Activated CD8-positive, alpha-beta memory T cell treated with anti-CD3 and anti-CD28 coated beads for 24 hours (primary cell): ENCODE data around the gene ATOSA.

Experiments
- DNase-seq: peaks from one replicate; pipeline ENCODE4 v3.0.0-alpha.2; 2020

The ATOSA gene

DNA sequence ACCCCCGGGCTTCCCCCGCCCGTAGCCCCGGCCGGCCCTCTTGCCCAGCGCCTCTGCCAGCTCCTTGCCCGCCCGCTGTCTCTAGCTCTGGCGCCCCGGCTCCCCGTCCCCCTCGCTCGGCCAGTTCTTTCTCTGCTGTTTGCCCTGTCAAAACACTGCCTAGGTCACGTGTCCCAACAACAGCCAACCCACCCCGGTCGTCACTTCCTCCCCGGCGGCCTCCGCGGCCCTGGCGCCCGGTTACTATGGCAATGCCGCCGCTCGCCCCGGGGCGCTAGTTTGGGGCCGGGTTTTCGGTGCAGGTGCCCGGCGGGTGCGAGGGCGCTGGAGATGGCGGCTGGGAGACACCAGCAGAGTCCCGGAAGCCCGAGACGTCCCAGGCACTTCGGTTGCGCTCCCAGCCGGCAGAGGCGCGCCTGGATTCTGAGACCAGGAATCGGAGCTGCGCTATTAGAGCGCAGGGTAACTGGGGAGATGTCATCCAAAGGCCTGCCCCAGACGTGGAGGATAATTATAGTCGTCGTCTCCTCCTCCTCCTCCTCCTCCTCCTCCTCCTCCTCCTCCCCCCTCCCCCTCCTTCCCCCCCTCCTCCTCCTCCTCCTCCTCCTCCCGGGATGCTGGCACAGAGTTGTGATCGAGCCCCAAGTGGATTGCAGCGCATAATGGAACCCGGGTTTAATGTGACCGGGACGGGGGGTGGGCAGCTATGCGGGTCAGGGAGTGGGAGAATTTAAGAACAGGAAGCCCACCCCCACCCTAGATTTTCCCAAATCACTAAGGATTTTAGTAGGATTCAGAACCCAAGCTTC lies at the start of gene ATOSA:
TSS of gene ATOSA (minus strand) at position 157 of the 809 bp plus-strand sequence. CDS start 1,367 bp downstream, outside the sequence.
- DNase-seq = peak; percentile 94

- DNase-seq = no peak
These were observed 49.7 kb upstream of the ATOSA start for GRCh38 chr15:52728899-52729298.

GRCh38 chr15:52727815-52728214 lies 48.6 kb upstream of the ATOSA start:
- no peak for DNase-seq

DNA sequence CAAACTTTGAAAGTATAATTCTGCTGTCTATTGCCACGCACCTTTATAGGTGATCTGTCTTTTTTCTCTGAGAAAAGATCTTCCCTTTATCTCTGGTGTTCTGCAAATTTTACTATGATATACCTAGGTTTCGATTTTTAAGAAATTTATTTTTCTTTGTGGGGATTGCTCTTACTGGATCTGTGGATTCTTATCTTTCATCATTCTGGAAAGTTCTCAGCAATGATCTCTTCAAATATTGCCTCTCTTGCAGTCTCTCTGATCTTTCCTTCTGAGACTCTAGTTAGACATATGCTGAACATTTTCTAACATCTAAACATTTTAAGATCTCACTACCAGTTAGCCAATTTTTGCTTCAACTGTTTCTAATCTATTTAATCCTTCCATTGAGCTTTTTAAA lies 47.0 kb upstream of the ATOSA start:
- no peak for DNase-seq

DNA sequence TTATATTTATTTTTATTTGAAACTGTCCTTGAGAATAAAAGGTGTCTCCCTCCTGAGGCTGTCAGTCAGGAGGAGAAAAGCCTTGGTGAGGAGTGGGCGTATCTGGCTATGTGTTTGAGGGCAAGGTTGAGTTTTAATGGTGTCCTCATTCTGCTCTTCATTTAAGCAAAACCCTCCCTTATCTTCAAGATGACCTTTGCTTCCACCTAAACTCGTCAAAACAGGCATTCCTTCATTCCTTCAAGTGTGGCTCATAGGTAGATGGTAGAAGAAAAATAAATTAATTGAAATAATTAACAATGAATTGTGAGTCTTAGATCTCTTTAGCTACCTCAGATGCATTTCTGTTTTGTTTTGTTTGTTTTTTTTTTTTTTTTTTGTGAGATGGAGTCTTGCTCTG lies 39.4 kb upstream of the ATOSA start:
- DNase-seq = no peak

DNA sequence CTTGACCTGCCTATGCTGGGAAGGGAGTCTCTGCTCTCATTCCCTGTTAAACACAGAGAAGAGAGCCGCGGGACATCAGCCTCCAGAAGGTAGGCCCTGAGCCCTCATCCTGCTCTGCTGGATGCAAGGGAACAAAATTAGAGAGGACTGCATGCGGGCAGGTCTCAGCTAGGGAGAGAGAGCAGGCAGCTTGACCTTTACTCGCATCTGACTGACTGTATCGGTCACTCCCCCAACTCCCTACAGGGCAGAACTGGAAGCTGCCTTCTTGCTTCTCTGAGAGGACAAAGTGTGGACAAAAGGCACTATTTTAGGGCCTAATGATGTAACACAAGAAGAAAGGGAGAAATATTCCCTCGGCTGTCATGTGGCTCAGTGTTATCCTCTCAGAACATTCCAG lies 38.7 kb upstream of the ATOSA start:
- DNase-seq = no peak

GRCh38 chr15:52717481-52717880 lies 38.3 kb upstream of the ATOSA start:
- DNase-seq = no peak

DNA sequence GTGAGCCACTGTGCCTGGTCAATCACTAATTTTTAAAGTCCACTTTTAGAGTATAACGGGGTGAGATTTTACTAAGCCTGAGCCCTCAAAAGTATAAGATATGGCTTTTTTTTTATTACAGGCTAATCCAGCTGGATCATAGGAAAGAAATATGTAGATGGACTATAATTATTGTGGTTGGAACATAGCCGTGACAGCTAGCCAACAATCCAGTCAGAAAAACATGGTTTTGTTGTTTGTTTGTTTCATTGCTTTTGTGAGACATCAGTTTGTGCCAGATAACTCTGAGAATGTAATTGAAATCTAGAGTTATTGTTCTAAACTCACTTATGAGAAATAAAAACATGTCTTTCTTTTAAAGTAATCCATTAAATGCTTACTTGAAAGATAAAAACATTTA lies 37.3 kb upstream of the ATOSA start:
- DNase-seq = no peak

- no peak for DNase-seq
These were observed 36.2 kb upstream of the ATOSA start for GRCh38 chr15:52715411-52715810.

DNA sequence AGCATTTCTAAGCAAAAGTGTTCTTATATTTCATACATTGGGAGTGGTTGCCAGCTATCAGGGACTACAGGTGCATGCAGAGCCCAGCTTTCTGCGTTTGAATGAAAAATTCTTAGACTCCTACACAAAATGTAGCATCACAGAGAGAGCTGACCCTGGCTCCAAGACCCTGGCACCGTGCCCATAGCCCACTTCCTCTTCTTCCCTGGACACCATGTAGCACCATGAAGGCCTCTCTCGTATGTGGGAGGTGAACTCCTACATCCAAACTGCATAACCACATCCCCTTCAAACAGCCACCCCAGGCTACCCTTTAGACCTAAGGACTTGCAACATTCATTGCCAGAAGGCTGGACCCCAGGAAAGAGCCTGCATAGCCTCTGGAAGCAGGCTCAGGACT lies 35.8 kb upstream of the ATOSA start:
- no peak for DNase-seq

DNA sequence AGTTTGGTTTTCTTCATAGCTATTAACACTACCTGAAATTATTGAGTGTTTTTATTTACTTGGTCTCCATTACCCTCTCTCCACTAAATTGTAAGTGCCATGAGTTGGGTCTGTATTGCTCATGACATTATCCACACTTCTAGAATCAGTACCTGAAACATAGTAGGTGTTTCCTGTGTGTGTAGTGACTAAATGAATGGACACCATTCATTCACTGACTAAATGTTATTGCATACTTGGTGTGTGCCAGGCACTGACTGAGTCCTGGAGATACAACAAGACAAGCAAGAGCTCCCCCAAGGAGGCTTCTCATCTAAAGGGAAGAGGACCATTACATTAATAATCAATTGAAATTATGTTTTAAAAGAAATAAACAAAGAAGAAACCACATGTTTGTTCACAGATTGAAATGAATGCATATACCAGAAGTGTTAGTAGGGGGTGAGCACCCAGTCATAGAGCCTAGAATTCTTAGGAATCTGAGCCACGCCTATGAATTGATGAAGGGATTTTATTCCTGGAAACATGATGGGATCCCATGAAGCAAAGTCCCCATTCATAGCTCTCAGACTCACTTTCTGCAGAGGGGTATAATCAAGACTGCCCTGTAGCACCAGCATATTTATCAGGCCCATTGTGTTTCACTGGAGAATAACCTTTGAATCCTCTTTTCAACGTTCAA lies 31.7 kb upstream of the ATOSA start:
- DNase-seq = no peak

GRCh38 chr15:52710050-52710707 lies 31.0 kb upstream of the ATOSA start:
- no peak for DNase-seq

GRCh38 chr15:52709187-52709981 lies 30.2 kb upstream of the ATOSA start:
- DNase-seq = no peak

DNA sequence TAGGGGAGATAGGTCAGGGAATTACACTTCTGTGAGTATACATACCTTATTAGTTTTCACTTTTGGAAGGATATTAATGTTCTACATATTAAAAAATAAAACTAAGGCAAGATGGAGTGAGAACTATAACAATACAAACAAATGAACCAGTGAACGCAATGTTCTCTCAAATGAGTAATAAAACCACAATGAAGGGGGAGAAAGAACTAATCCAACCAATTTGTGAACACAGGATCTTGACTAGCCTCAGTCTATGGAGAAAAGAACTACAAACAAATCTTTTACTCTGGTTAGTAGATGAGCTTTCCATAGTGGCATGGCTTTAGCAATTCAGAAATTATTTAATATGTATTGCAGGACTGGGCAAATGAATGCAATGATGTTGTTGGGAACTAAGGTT lies 26.9 kb upstream of the ATOSA start:
- DNase-seq = no peak

DNA sequence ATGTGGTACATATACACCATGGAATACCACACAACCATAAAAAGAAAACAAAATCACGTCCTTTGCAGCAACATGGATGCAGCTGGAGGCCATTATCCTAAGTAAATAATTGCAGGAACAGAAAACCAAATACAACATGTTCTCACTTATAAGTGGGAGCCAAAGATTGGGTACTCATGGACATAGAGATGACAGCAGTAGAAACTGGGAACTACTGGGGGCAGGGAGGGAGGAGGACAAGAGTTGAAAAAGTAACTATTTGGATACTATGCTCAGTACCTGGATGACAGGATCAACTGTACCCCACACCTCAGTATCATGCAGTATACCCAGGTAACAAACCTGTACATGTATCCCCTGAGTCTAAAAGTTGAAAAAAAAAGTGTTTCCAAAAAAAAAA lies 23.2 kb upstream of the ATOSA start:
- no peak for DNase-seq

DNA sequence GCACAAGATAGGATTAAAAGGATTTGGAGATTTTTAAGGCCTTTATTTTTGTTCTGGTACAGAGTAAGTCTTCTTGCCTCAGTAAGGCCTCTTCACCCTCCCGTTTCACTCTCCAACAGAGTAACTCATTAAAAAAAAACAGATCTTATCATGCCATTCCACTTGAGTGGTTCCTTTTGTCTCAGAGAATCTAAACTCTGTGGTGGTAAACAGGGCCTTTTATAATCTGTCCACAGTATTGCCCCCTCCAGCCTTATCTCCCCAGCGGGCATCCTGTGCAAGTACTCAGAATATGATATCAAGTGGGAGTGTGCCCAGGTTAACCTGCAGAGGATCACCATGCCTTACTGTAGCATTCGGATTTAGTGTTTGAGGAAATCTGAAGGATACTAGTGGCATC lies 20.3 kb upstream of the ATOSA start:
- DNase-seq = no peak

DNA sequence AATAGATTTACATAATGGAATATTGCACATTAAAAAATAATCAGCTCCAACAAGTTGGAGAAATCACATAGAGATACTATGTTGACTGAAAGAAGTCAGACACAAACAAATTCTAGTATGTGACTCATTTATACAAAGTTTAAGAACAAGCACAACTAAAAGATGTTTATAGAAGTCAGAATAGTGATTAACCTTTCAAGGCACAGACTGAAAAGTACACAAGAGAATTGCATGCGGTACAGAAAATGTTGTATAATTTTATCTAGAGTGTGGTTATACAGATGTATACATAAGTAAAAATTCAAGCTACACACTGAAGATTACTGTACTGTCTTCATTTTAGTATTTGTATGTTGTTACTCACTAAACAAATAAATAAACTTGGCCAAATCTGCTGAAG lies 19.3 kb upstream of the ATOSA start:
- DNase-seq = no peak

DNA sequence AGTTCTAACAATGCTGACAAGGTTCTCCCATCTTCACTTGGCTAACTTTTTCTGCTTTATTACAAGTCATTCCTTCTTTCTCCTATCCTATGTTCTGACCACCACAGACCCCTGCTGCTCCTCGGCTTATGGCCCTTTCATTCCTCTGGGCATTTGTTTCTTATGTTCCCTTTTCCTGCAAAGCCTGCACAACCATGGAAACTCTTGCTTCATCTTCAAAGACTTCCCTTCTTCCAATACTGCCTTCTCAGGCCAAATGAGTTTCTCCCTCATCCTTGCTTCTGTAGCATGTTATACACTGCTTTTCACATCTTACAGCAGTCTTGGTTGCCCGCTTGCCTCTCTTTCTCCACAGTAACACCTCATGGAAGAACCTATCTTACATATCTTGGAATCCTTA lies 17.9 kb upstream of the ATOSA start:
- DNase-seq = no peak

DNA sequence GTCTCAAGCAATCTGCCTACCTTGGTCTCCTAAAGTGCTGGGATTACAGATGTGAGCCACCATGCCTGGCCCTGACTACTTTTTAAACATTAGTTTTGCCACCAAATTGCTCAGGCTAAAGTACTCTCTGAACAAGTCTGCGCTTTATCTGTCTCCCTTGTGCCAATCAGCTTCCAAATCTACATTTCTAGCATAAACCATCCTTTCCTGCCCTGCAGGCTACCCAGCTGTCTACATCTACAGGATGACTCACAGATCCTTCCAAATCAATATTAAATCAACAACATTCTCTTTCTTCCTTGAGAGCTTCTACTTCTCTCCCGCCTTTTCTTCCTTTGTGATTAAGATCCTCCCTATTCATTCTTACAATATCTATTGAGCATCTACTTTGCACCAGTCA lies 16.0 kb upstream of the ATOSA start:
- DNase-seq = no peak

GRCh38 chr15:52689562-52689961 lies 10.4 kb upstream of the ATOSA start:
- no peak for DNase-seq

DNA sequence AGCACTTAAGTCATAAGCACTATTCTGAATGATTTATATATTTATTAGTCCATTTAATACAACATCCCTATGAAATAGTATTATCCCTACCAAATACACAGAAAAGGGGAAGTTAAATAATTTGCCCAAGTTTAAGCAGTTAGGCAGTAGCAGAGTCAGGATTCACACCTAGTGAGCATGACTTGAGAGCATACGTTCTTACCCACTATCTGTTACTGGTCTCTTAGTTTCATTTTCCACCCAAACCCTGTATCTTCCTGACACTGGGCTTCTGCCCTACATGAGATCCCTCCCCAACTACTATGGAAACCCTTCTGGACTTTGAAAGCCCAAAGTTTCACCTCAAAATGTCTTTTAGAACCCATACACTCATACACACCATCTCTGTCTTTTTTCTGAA lies 4.4 kb upstream of the ATOSA start:
- no peak for DNase-seq

DNA sequence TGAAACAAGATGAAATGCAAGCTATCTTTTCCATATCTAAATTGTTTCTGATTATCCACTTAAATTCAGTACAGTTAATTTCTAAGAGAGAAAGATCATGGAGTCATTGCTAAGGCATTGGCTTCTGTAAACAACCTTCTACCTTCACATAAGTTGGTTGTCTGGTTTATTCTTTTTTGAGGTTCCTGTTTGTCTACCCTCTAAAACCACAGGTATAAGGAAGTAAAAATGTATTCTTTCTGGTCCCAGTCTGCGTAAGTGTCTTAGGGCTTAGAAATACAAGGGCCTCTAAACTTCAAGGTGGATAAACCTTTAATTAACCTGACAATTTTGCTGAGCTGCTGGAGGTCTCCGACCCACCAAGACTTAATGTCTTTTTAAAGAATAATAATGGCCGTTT lies 3.6 kb upstream of the ATOSA start:
- DNase-seq = no peak

GRCh38 chr15:52682200-52682599 lies 3.0 kb upstream of the ATOSA start:
- DNase-seq = no peak
